ENCODE results near the gene ORAI2.

The ORAI2 gene

DNA sequence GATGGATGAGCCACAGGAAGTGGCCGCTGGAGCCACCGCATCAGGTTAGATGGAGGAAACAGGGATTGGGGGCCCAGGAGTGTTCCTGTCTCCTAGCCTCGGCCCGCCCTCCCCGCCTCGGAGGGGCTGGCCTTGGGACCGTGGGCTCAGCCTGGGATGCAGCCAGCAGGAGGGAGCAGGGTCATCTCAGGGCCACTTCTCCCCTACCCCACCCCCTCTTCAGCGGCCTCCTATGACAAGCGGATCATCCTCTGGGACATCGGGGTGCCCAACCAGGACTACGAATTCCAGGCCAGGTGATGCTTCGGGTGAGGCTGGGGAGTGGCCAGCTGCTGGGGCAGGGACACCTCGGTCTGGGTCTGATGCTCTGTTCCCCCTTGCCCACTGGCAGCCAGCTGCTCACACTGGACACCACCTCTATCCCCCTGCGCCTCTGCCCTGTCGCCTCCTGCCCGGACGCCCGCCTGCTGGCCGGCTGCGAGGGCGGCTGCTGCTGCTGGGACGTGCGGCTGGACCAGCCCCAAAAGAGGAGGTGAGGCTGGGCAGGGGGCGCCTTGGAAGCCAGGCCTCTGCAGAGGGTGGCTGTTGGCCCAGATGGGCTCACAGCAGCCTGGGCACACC lies 36.1 kb downstream of the ORAI2 start:
- Histone ChIP-seq H4K20me1 (ENCODE audit: insufficient read depth, low read length) (no peaks in the 10 kb centered on the region), H3K79me2 (ENCODE audit: low read length) (peaks cover 2% of the 10 kb centered on the region), H3K27ac (ENCODE audit: low read length) (no peak overlapping the region), H3K4me3 (ENCODE audit: low read length) (no peak overlapping the region), H3K4me2 (ENCODE audit: low read length) (no peak overlapping the region), H3K27me3 (ENCODE audit: low read depth, low read length) (no peaks in the 10 kb centered on the region), H3K4me1 (ENCODE audit: low read length) (peaks cover 6% of the 10 kb centered on the region; the same call in 1 of the 2 replicates), H3K9me3 (ENCODE audit: insufficient read depth, low read length) (no peaks in the 10 kb centered on the region), H3K9ac (ENCODE audit: low read length) (no peak overlapping the region), H2AFZ (ENCODE audit: low read depth, low read length) (no peak overlapping the region), H3K36me3 (replicated peaks; ENCODE audit: low read depth, low read length) (no peaks in the 10 kb centered on the region)
- no peak for TF ChIP-seq EZH2phosphoT487 (IDR thresholded peaks at IDR 0.05; ENCODE audit: low read depth)
- no peak for TF ChIP-seq CTCF (IDR thresholded peaks at IDR 0.05; ENCODE audit: low read depth, low read length)

DNA sequence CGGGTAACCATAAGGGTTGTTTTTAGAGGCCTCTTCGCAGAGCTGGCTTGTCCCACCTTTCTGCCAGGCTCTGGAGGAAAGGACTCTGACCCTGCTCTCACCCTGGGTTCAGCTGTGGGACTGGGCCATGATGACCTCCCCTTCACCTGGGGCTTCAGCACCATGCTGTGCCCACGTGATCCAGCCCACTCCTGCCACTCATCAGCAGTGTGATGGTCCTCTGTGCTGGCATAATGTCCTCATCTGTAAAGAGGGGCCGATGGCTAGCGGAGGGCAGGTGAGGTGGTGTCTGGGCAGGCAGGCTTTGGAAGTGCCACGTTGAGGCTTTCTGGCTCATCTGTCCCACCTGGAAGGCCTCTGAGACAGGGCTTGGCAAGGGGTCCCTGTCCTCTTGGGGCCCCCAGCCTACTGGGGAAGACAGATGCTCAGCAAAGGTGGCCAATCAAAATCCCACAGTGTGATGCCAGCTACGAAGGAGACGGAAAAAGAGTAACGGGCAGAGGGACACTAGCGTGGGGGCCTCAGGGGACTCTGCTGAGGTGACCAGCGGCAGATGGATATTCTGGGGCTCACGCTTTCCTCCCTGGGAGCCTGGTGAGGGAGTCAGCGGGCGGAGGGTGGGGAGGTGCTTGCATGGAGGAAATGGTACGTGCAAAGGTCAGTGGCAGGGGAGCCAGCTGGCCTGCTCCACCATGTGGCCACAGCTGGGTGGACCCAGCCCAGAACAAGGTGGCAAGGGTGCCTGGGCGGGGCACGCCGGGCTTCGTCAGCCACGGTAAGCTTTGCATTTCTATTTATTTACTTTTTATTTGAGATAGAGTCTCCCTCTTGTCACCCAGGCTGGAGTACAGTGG lies 36.8 kb downstream of the ORAI2 start:
- no peak overlapping the region for H2AFZ ChIP-seq (ENCODE audit: low read depth, low read length)
- no peaks in the 10 kb centered on the region for H3K9me3 ChIP-seq (ENCODE audit: insufficient read depth, low read length)
- H3K4me2 ChIP-seq (ENCODE audit: low read length) = no peak overlapping the region
- no peaks in the 10 kb centered on the region for H4K20me1 ChIP-seq (ENCODE audit: insufficient read depth, low read length)
- no peak overlapping the region for H3K4me3 ChIP-seq (ENCODE audit: low read length)
- no peaks in the 10 kb centered on the region for H3K36me3 ChIP-seq (replicated peaks; ENCODE audit: low read depth, low read length)
- TF ChIP-seq EZH2phosphoT487 (IDR thresholded peaks at IDR 0.05; ENCODE audit: low read depth) (no peak), CTCF (IDR thresholded peaks at IDR 0.05; ENCODE audit: low read depth, low read length) (no peak)
- H3K27ac ChIP-seq (ENCODE audit: low read length) = no peak overlapping the region
- H3K9ac ChIP-seq (ENCODE audit: low read length) = no peak overlapping the region
- no peaks in the 10 kb centered on the region for H3K27me3 ChIP-seq (ENCODE audit: low read depth, low read length)
- peaks cover 6% of the 10 kb centered on the region; the same call in 1 of the 2 replicates for H3K4me1 ChIP-seq (ENCODE audit: low read length)
- no peaks in the 10 kb centered on the region for H3K79me2 ChIP-seq (ENCODE audit: low read length)

GRCh38 chr7:102471791-102472125 lies 38.4 kb downstream of the ORAI2 start:
- TF ChIP-seq CTCF (IDR thresholded peaks at IDR 0.05; ENCODE audit: low read depth, low read length) (no peak), EZH2phosphoT487 (IDR thresholded peaks at IDR 0.05; ENCODE audit: low read depth) (no peak)
- H3K27me3 ChIP-seq (ENCODE audit: low read depth, low read length) = no peaks in the 10 kb centered on the region
- no peak overlapping the region for H3K4me3 ChIP-seq (ENCODE audit: low read length)
- H3K27ac ChIP-seq (ENCODE audit: low read length) = no peak overlapping the region
- H3K9ac ChIP-seq (ENCODE audit: low read length) = no peak overlapping the region
- no peaks in the 10 kb centered on the region for H3K36me3 ChIP-seq (replicated peaks; ENCODE audit: low read depth, low read length)
- H2AFZ ChIP-seq (ENCODE audit: low read depth, low read length) = no peak overlapping the region
- no peaks in the 10 kb centered on the region for H3K9me3 ChIP-seq (ENCODE audit: insufficient read depth, low read length)
- H3K4me1 ChIP-seq (ENCODE audit: low read length) = no peaks in the 10 kb centered on the region
- no peak overlapping the region for H3K4me2 ChIP-seq (ENCODE audit: low read length)
- no peaks in the 10 kb centered on the region for H3K79me2 ChIP-seq (ENCODE audit: low read length)
- no peaks in the 10 kb centered on the region for H4K20me1 ChIP-seq (ENCODE audit: insufficient read depth, low read length)

Measured in OCI-LY3 (cell line).